Measurements from ENCODE around the gene GPATCH4. TPM values are rescaled to one million over a fixed set of nuclear protein-coding genes. Genes with fewer than 3 reads are reported as not detected.

GPATCH4 gene
- total RNA-seq, 2 experiments from 2014 or later = 33.3 to 51.6 TPM

DNA sequence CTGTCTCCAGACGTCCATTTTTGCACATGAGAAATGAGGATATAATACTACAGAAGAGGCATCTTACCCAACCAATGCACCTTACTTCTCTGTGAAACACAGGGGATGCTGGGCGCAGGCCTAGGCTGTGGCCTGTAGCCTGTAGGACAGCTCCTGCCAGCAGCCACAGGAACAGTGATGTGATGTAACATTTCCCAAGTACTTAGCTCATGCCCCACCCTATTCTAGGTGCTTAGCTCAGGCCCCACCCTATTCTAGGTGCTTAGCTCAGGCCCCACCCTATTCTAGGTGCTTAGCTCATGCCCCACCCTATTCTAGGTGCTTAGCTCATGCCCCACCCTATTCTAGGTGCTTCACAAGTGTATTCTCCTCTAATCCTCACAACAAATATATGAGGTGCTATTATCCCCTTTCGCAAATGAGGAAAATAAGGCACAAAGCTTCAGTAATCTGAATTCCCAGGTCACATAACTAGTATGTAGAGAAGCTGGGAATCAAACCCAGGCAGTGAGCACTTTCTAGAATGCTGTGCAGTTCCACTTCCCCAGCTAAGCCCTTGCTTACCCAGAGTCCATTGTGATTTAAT lies 14.3 kb downstream of the GPATCH4 start:
- DNase-seq (ENCODE audit: low spot score) = no peak
- BruUV-seq (replicated peaks) = TSS peak; percentile 48
- TF ChIP-seq, protein P1, sequence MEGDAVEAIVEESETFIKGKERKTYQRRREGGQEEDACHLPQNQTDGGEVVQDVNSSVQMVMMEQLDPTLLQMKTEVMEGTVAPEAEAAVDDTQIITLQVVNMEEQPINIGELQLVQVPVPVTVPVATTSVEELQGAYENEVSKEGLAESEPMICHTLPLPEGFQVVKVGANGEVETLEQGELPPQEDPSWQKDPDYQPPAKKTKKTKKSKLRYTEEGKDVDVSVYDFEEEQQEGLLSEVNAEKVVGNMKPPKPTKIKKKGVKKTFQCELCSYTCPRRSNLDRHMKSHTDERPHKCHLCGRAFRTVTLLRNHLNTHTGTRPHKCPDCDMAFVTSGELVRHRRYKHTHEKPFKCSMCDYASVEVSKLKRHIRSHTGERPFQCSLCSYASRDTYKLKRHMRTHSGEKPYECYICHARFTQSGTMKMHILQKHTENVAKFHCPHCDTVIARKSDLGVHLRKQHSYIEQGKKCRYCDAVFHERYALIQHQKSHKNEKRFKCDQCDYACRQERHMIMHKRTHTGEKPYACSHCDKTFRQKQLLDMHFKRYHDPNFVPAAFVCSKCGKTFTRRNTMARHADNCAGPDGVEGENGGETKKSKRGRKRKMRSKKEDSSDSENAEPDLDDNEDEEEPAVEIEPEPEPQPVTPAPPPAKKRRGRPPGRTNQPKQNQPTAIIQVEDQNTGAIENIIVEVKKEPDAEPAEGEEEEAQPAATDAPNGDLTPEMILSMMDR (conservative IDR thresholded peaks at IDR 0.05; ENCODE audit: low read length) = no peak
- TF ChIP-seq EZH2phosphoT487 (IDR thresholded peaks at IDR 0.05; ENCODE audit: borderline replicate concordance, low read depth, low read length) = no peak
- no peak overlapping the region for H3K27ac ChIP-seq (ENCODE audit: low read depth, low read length, poor library complexity, severe bottlenecking)
- no peaks in the 10 kb centered on the region for H3K9me3 ChIP-seq (ENCODE audit: low read length)
- H3K4me1 ChIP-seq (ENCODE audit: insufficient read depth, low read length, poor library complexity, severe bottlenecking) = peaks cover 40% of the 10 kb centered on the region
- POLR2A ChIA-PET = interaction anchor here (1.0 kb wide), 1 partner anchor 86 kb away, joined by 3 read pairs; no protein-coding TSS in a partner anchor
- CTCF ChIA-PET (ENCODE audit: unreplicated experiment) = no interaction called here
- H3K4me3 ChIP-seq (ENCODE audit: low read depth, low read length, poor library complexity, severe bottlenecking) = no peak overlapping the region
- no peak overlapping the region for H3K4me2 ChIP-seq (ENCODE audit: low read length)
- intact Hi-C loops (cut with micrococcal nuclease; ENCODE audit: unreplicated experiment) = no loop called here
- no peaks in the 10 kb centered on the region for H4K20me1 ChIP-seq (ENCODE audit: insufficient read depth, low read length)
- no peaks in the 10 kb centered on the region for H3K9me2 ChIP-seq (ENCODE audit: insufficient read depth, low read length)
- no peaks in the 10 kb centered on the region for H3K36me3 ChIP-seq (ENCODE audit: insufficient read depth, low read length)
- no peak overlapping the region for H2AFZ ChIP-seq (ENCODE audit: low read length)
- no peaks in the 10 kb centered on the region for H3K79me2 ChIP-seq (ENCODE audit: insufficient read depth, low read depth, low read length)

DNA sequence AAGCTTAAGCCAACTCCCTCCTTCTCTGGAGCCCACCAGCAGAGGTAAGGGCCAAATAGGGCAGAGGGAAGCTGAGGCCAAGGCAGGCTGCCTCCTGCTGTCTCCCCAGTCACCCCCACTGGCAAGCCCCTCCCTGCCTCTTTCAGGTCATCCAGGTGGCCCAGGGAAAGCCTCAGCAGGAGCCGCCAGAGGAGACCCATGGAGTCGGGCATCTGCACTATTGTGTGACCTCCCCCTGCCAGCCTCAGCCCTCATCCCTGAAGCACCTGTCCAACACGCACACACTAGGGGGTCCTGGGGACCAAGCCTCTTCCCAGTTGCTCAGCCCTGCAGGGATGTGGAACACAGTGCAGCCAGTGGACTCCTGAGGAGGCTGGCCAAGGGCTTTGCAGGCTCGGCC lies 15.0 kb downstream of the GPATCH4 start:
- TF ChIP-seq EZH2phosphoT487 (IDR thresholded peaks at IDR 0.05; ENCODE audit: borderline replicate concordance, low read depth, low read length) = no peak
- TF ChIP-seq, protein P1 (conservative IDR thresholded peaks at IDR 0.05; ENCODE audit: low read length) = no peak
- peaks cover 46% of the 10 kb centered on the region for H3K4me1 ChIP-seq (ENCODE audit: insufficient read depth, low read length, poor library complexity, severe bottlenecking)
- no peak overlapping the region for H2AFZ ChIP-seq (ENCODE audit: low read length)
- no peaks in the 10 kb centered on the region for H4K20me1 ChIP-seq (ENCODE audit: insufficient read depth, low read length)
- no peak overlapping the region for H3K4me3 ChIP-seq (ENCODE audit: low read depth, low read length, poor library complexity, severe bottlenecking)
- ChIA-PET CTCF (ENCODE audit: unreplicated experiment) (no interaction called here), POLR2A (no interaction called here)
- no peak overlapping the region for H3K4me2 ChIP-seq (ENCODE audit: low read length)
- H3K79me2 ChIP-seq (ENCODE audit: insufficient read depth, low read depth, low read length) = no peaks in the 10 kb centered on the region
- no TSS peak for BruUV-seq (replicated peaks)
- no peaks in the 10 kb centered on the region for H3K36me3 ChIP-seq (ENCODE audit: insufficient read depth, low read length)
- no peaks in the 10 kb centered on the region for H3K9me2 ChIP-seq (ENCODE audit: insufficient read depth, low read length)
- intact Hi-C loops (cut with micrococcal nuclease; ENCODE audit: unreplicated experiment) = no loop called here
- DNase-seq (ENCODE audit: low spot score) = no peak
- no peak overlapping the region for H3K27ac ChIP-seq (ENCODE audit: low read depth, low read length, poor library complexity, severe bottlenecking)
- H3K9me3 ChIP-seq (ENCODE audit: low read length) = no peaks in the 10 kb centered on the region

DNA sequence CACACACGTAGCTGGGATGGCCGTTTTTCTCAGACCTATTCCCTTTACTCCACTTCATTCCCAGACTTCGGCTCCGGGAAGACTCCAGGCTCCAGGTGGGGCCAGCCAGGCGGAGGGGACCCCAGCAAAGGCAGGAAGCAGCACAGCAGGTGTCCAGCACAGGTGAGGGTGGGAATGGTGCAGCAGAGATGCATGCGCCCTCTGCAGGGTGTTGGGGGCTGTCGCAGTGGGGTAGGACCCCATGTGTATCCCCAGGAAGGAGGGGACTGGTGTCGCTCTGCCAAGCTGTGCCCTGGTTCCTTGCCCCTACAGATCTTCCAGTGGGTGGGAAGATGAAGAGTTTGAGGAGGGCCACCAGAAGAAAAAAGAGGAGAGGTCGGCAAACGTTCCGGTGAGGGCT lies 16.5 kb downstream of the GPATCH4 start:
- Histone ChIP-seq H4K20me1 (ENCODE audit: insufficient read depth, low read length) (no peaks in the 10 kb centered on the region), H3K4me3 (ENCODE audit: low read depth, low read length, poor library complexity, severe bottlenecking) (no peak overlapping the region), H3K4me2 (ENCODE audit: low read length) (peak overlapping the region; percentile 8; the same call in 1 of the 2 replicates), H3K9me3 (ENCODE audit: low read length) (no peaks in the 10 kb centered on the region), H3K27ac (ENCODE audit: low read depth, low read length, poor library complexity, severe bottlenecking) (no peak overlapping the region), H3K79me2 (ENCODE audit: insufficient read depth, low read depth, low read length) (no peaks in the 10 kb centered on the region), H2AFZ (ENCODE audit: low read length) (no peak overlapping the region), H3K9me2 (ENCODE audit: insufficient read depth, low read length) (no peaks in the 10 kb centered on the region), H3K4me1 (ENCODE audit: insufficient read depth, low read length, poor library complexity, severe bottlenecking) (peaks cover 39% of the 10 kb centered on the region), H3K36me3 (ENCODE audit: insufficient read depth, low read length) (no peaks in the 10 kb centered on the region)
- TF ChIP-seq, protein P1 (conservative IDR thresholded peaks at IDR 0.05; ENCODE audit: low read length) = peak; percentile 87
- TF ChIP-seq EZH2phosphoT487 (IDR thresholded peaks at IDR 0.05; ENCODE audit: borderline replicate concordance, low read depth, low read length) = no peak
- intact Hi-C loops (cut with micrococcal nuclease; ENCODE audit: unreplicated experiment) = loop anchor here (1.0 to 2.0 kb wide), 3 partner anchors 23 to 128 kb away; no protein-coding TSS in a partner anchor
- CTCF ChIA-PET (ENCODE audit: unreplicated experiment) = no interaction called here
- POLR2A ChIA-PET = no interaction called here
- DNase-seq (ENCODE audit: low spot score) = peak; percentile 67
- no TSS peak for BruUV-seq (replicated peaks)
